ENCODE results near the gene JMJD7. TPM values are rescaled to one million over a fixed set of nuclear protein-coding genes. Genes with fewer than 3 reads are reported as not detected.

The JMJD7 gene
- total RNA-seq, 4 donors from 2014 or later, result 0.59 to 27.2 (median 9.8) TPM

DNA sequence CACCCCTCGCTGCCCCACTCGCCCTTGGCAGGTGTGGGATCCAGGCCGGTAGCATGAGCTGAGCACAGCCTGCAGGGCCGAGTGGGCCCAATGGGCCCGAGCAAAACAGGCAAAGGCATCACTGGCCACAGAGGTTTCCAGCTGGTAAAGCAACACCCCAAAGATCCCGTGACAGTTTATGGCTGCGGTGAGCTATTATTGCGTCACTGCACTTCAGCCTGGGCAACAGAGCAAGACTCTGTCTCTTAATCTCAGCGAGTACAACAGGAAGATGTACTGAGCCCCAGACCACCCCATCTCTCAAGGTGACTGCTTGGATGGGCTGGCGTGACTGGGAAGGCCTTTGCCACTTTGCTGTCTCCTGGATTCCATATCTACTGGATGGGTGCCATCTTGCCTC is 4.3 kb downstream of the JMJD7 start:
- Histone ChIP-seq H3K27me3 (no peaks in the 10 kb centered on the region), H3K27ac (no peak overlapping the region), H3K36me3 (no peaks in the 10 kb centered on the region), H3K9me3 (no peaks in the 10 kb centered on the region), H3K4me3 (no peak overlapping the region), H3K4me1 (peaks cover 0 to 14% of the 10 kb centered on the region in 2 donors)
- TF ChIP-seq POLR2A (IDR thresholded peaks at IDR 0.05) (no peak), CTCF (IDR thresholded peaks at IDR 0.05) (no peak)
- intact Hi-C loops (cut with DNase I; ENCODE audit: low total_unique reads), result no loop called here
- DNase-seq, result no peak

- no peak overlapping the region for H3K4me3 ChIP-seq
- H3K27me3 ChIP-seq, result no peaks in the 10 kb centered on the region
- peaks cover 0 to 10% of the 10 kb centered on the region in 2 donors for H3K4me1 ChIP-seq
- intact Hi-C loops (cut with DNase I; ENCODE audit: low total_unique reads), result no loop called here
- no peaks in the 10 kb centered on the region for H3K9me3 ChIP-seq
- no peaks in the 10 kb centered on the region for H3K36me3 ChIP-seq
- no peak overlapping the region for H3K27ac ChIP-seq
- TF ChIP-seq POLR2A (IDR thresholded peaks at IDR 0.05) (no peak), CTCF (IDR thresholded peaks at IDR 0.05) (no peak)
- no peak for DNase-seq
Measured at GRCh38 chr15:41832875-41833274, 5.0 kb downstream of the JMJD7 start.

GRCh38 chr15:41834096-41834495 is 6.2 kb downstream of the JMJD7 start:
- intact Hi-C loops (cut with DNase I; ENCODE audit: low total_unique reads), result no loop called here
- H3K27ac ChIP-seq, result no peak overlapping the region
- DNase-seq, result no peak
- H3K9me3 ChIP-seq, result no peaks in the 10 kb centered on the region
- no peaks in the 10 kb centered on the region for H3K27me3 ChIP-seq
- H3K36me3 ChIP-seq, result no peaks in the 10 kb centered on the region
- H3K4me1 ChIP-seq, result peaks cover 0 to 6% of the 10 kb centered on the region in 2 donors
- H3K4me3 ChIP-seq, result no peak overlapping the region
- no peak for TF ChIP-seq CTCF (IDR thresholded peaks at IDR 0.05)
- no peak for TF ChIP-seq POLR2A (IDR thresholded peaks at IDR 0.05)

- Histone ChIP-seq H3K4me3 (no peak overlapping the region), H3K27me3 (no peaks in the 10 kb centered on the region), H3K36me3 (no peaks in the 10 kb centered on the region), H3K9me3 (no peaks in the 10 kb centered on the region), H3K4me1 (no peaks in the 10 kb centered on the region), H3K27ac (no peak overlapping the region)
- DNase-seq, result no peak
- TF ChIP-seq POLR2A (IDR thresholded peaks at IDR 0.05), result no peak
- no peak for TF ChIP-seq CTCF (IDR thresholded peaks at IDR 0.05)
- intact Hi-C loops (cut with DNase I; ENCODE audit: low total_unique reads), result no loop called here
Measured at GRCh38 chr15:41836073-41836472, 8.2 kb downstream of the JMJD7 start.

- intact Hi-C loops (cut with DNase I; ENCODE audit: low total_unique reads), result no loop called here
- H3K36me3 ChIP-seq, result no peaks in the 10 kb centered on the region
- TF ChIP-seq POLR2A (IDR thresholded peaks at IDR 0.05), result no peak
- TF ChIP-seq CTCF (IDR thresholded peaks at IDR 0.05), result no peak
- no peaks in the 10 kb centered on the region for H3K27me3 ChIP-seq
- H3K4me1 ChIP-seq, result no peaks in the 10 kb centered on the region
- no peak for DNase-seq
- H3K9me3 ChIP-seq, result no peaks in the 10 kb centered on the region
- H3K4me3 ChIP-seq, result no peak overlapping the region
- H3K27ac ChIP-seq, result no peak overlapping the region
Measured at GRCh38 chr15:41836713-41837454, 9.0 kb downstream of the JMJD7 start.

Measured in uterus (tissue), 4 donors.